HFF-Myc (cell line): ENCODE measurements around the gene MINK1.

Experiments
- DNase-seq: peaks from one replicate; pipeline ENCODE4 v3.0.0-alpha.2; 2011; ENCODE audit warnings: low read depth; ENCODE audit errors: extremely low read depth
- H3K4me3 ChIP-seq: replicated peaks from 2 replicates; pipeline ENCODE4 v1.5.1; 2011; ENCODE audit warnings: low read depth, mild to moderate bottlenecking, control low read depth, low read length
- TF ChIP-seq, protein P1 (sequence below): IDR thresholded peaks from 2 replicates; pipeline ENCODE4 v1.5.1; 2012; ENCODE audit warnings: mild to moderate bottlenecking, low read depth, low read length, control low read depth; ENCODE audit errors: missing control alignments

MINK1 gene

GRCh38 chr17:4870855-4871254, 37.7 kb downstream of the MINK1 start:
- DNase-seq = no peak
- no peak overlapping the region for H3K4me3 ChIP-seq
- TF ChIP-seq, protein P1, sequence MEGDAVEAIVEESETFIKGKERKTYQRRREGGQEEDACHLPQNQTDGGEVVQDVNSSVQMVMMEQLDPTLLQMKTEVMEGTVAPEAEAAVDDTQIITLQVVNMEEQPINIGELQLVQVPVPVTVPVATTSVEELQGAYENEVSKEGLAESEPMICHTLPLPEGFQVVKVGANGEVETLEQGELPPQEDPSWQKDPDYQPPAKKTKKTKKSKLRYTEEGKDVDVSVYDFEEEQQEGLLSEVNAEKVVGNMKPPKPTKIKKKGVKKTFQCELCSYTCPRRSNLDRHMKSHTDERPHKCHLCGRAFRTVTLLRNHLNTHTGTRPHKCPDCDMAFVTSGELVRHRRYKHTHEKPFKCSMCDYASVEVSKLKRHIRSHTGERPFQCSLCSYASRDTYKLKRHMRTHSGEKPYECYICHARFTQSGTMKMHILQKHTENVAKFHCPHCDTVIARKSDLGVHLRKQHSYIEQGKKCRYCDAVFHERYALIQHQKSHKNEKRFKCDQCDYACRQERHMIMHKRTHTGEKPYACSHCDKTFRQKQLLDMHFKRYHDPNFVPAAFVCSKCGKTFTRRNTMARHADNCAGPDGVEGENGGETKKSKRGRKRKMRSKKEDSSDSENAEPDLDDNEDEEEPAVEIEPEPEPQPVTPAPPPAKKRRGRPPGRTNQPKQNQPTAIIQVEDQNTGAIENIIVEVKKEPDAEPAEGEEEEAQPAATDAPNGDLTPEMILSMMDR = no peak

DNA sequence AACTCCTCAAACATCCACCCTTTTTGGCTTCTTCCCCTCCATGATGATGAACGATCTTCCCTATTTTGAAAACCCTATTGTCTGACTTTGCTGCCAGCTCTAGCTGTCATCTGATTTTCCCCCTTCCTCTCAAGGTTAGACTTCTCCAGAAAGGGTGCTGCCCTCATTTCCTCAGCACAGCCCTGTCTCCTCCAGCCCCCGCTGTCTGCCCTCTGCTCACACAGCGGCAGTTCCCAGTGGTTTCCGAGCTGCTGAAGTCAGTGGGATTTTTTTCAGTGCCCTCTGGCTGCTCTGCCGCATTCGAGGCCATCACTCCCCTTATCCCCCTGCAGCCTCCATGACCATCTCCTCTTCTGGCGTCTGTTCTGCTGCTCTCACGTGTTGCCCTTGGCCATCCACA, 39.6 kb downstream of the MINK1 start:
- H3K4me3 ChIP-seq = no peak overlapping the region
- TF ChIP-seq, protein P1 = no peak
- DNase-seq = no peak

GRCh38 chr17:4877089-4877488, 43.9 kb downstream of the MINK1 start:
- TF ChIP-seq, protein P1 = no peak
- H3K4me3 ChIP-seq = no peak overlapping the region
- DNase-seq = no peak

DNA sequence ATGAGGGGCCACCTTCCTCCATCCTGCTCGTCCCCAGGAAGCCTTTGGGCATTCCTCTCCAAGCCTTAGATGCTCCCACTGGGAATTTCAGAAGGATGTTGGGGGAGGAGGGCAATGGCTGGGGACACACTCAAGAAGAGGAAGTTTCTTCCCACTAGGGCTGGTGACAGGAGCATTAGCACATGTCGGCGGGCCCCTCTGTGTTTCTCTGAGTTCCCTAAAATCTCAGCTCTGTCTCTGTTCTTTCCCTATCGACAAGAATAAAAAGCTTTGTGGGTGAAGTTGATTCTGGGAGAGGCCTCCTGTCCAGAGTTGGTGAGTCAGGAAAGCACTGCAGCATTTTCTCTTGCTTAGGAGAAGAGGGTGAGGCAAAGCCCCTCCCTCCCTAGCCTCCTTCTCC, 46.5 kb downstream of the MINK1 start:
- H3K4me3 ChIP-seq = no peak overlapping the region
- no peak for DNase-seq
- TF ChIP-seq, protein P1 = no peak

GRCh38 chr17:4880857-4881256, 47.7 kb downstream of the MINK1 start:
- TF ChIP-seq, protein P1 = no peak
- no peak overlapping the region for H3K4me3 ChIP-seq
- DNase-seq = no peak

- TF ChIP-seq, protein P1 = peak; percentile 86
- no peak overlapping the region for H3K4me3 ChIP-seq
- DNase-seq = no peak
These were observed 48.8 kb downstream of the MINK1 start for GRCh38 chr17:4881761-4882555.
